CD8-positive, alpha-beta memory T cell (primary cell): ENCODE data around the gene CLPSL2. TPM values are rescaled to one million over a fixed set of nuclear protein-coding genes. Genes with fewer than 3 reads are reported as not detected.
A peak's percentile ranks its signal among the peaks of the same experiment; 100 is the strongest.

ENCODE experiments used
- CTCF ChIA-PET: fragments of 350-600 bp; sonication (Branson Sonifier 250); formaldehyde crosslinking; loops from one replicate; lab custom pipeline; 2021; ENCODE audit warnings: antibody characterized with exemption; lab: Charles Lee
- POLR2A ChIA-PET: fragments of 350-600 bp; sonication (Branson Sonifier 250); formaldehyde crosslinking; loops from one replicate; lab custom pipeline; 2021; ENCODE audit warnings: antibody characterized with exemption; lab: Charles Lee
- DNase-seq, 5 donors: peaks; one replicate each; pipeline versions ENCODE4 v3.0.0 to v3.0.0-alpha.2; 2020 to 2022; ENCODE audit warnings: mixed read lengths in 1 of 5
- H3K27ac ChIP-seq: one replicate; pipeline ENCODE4 v1.7.0; 2013; ENCODE audit warnings: low read depth, mild to moderate bottlenecking, low read length, moderate library complexity
- H3K27me3 ChIP-seq: 2 replicates; pipeline ENCODE4 v1.7.0; 2013; ENCODE audit warnings: low read length, mild to moderate bottlenecking; ENCODE audit not compliant: insufficient read depth, poor library complexity, severe bottlenecking
- H3K36me3 ChIP-seq: 2 replicates; pipeline ENCODE4 v1.7.0; 2013; ENCODE audit warnings: mild to moderate bottlenecking, low read length, moderate library complexity; ENCODE audit not compliant: insufficient read depth
- H3K4me1 ChIP-seq: 2 replicates; pipeline ENCODE4 v1.7.0; 2013; ENCODE audit warnings: mild to moderate bottlenecking, low read length, moderate library complexity; ENCODE audit not compliant: insufficient read depth
- H3K4me3 ChIP-seq: 2 replicates; pipeline ENCODE4 v1.7.0; 2013; ENCODE audit warnings: mild to moderate bottlenecking, low read length
- H3K9me3 ChIP-seq: 2 replicates; pipeline ENCODE4 v1.7.0; 2013; ENCODE audit warnings: mild to moderate bottlenecking, low read length
- H3K27ac Mint-ChIP-seq, 8 donors: one replicate each; pipeline ENCODE4 v1.8.0; 2020 to 2021; ENCODE audit warnings: mixed read lengths in 8 of 8, mild to moderate bottlenecking in 6 of 8, inconsistent platforms in 3 of 8, moderate library complexity in 3 of 8
- H3K27me3 Mint-ChIP-seq, 2 donors: one replicate each; pipeline ENCODE4 v1.8.0; 2020 to 2021; ENCODE audit warnings: mixed read lengths in 2 of 2, mild to moderate bottlenecking in 1 of 2, moderate library complexity in 1 of 2
- H3K36me3 Mint-ChIP-seq, 3 donors: one replicate each; pipeline ENCODE4 v1.8.0; 2020 to 2021; ENCODE audit warnings: mixed read lengths in 3 of 3, inconsistent platforms in 1 of 3, mild to moderate bottlenecking in 1 of 3
- H3K4me1 Mint-ChIP-seq, 3 donors: one replicate each; pipeline ENCODE4 v1.8.0; 2020 to 2021; ENCODE audit warnings: mixed read lengths in 3 of 3, inconsistent platforms in 1 of 3, mild to moderate bottlenecking in 1 of 3
- H3K4me3 Mint-ChIP-seq, 7 donors: one replicate each; pipeline ENCODE4 v1.8.0; 2020 to 2021; ENCODE audit warnings: mixed read lengths in 7 of 7, mild to moderate bottlenecking in 6 of 7, moderate library complexity in 4 of 7, inconsistent platforms in 2 of 7
- H3K9me3 Mint-ChIP-seq, 5 donors: one replicate each; pipeline ENCODE4 v1.8.0; 2020 to 2022; ENCODE audit warnings: mixed read lengths in 5 of 5, mild to moderate bottlenecking in 3 of 5, moderate library complexity in 2 of 5, inconsistent platforms in 1 of 5
- polyA plus RNA-seq: library from polyadenylated mRNA; unstranded; fragments of 300-500 nt; fragmentation: Illumina TruSeq; gene quantifications from one replicate; pipeline ENCODE4 v1.2.3, GENCODE V29; 2021
- total RNA-seq, 2 experiments: library from RNA; stranded (reverse); gene quantifications; one replicate each; pipeline ENCODE4 v1.2.3, GENCODE V29; 2021

Gene CLPSL2
- total and polyA plus RNA-seq, 3 experiments from 2014 or later: not detected

- no peaks in the 10 kb centered on the region for H3K36me3 ChIP-seq
- peaks cover 11% of the 10 kb centered on the region for H3K27me3 ChIP-seq
- no peak for DNase-seq
- H3K27ac ChIP-seq: no peak overlapping the region
- CTCF ChIA-PET: interaction anchor here (1.7 kb wide), 1 partner anchor 546 kb away, joined by 3 read pairs; no protein-coding TSS in a partner anchor
- Mint-ChIP-seq H3K27me3 (peaks cover 13 to 25% of the 10 kb centered on the region in 2 donors), H3K9me3 (no peaks in the 10 kb centered on the region), H3K4me3 (no peak overlapping the region), H3K36me3 (peaks cover 0 to 2% (median 0%) of the 10 kb centered on the region in 3 donors), H3K27ac (no peak overlapping the region), H3K4me1 (no peaks in the 10 kb centered on the region)
- no peak overlapping the region for H3K4me3 ChIP-seq
- H3K4me1 ChIP-seq: no peaks in the 10 kb centered on the region
- no peaks in the 10 kb centered on the region for H3K9me3 ChIP-seq
- POLR2A ChIA-PET: no interaction called here
Measured at GRCh38 chr6:35794536-35795452, 18.4 kb downstream of the CLPSL2 start.

GRCh38 chr6:35795453-35796071 lies 19.2 kb downstream of the CLPSL2 start:
- no peak overlapping the region for H3K4me3 ChIP-seq
- ChIA-PET CTCF (no interaction called here), POLR2A (interaction anchor here (0.6 kb wide), 1 partner anchor 92 kb away, joined by 4 read pairs; no protein-coding TSS in a partner anchor)
- H3K27me3 Mint-ChIP-seq: peaks cover 13 to 21% of the 10 kb centered on the region in 2 donors
- H3K27ac Mint-ChIP-seq: no peak overlapping the region
- H3K9me3 Mint-ChIP-seq: no peaks in the 10 kb centered on the region
- H3K9me3 ChIP-seq: no peaks in the 10 kb centered on the region
- H3K4me1 ChIP-seq: no peaks in the 10 kb centered on the region
- no peaks in the 10 kb centered on the region for H3K36me3 Mint-ChIP-seq
- H3K27me3 ChIP-seq: peaks cover 11% of the 10 kb centered on the region
- DNase-seq: no peak
- H3K36me3 ChIP-seq: no peaks in the 10 kb centered on the region
- H3K27ac ChIP-seq: no peak overlapping the region
- H3K4me1 Mint-ChIP-seq: no peaks in the 10 kb centered on the region
- H3K4me3 Mint-ChIP-seq: no peak overlapping the region

GRCh38 chr6:35796236-35796635 lies 19.8 kb downstream of the CLPSL2 start:
- ChIA-PET POLR2A (interaction anchor here (0.6 kb wide), 1 partner anchor 93 kb away, joined by 4 read pairs; no protein-coding TSS in a partner anchor), CTCF (no interaction called here)
- peaks cover 11% of the 10 kb centered on the region for H3K27me3 ChIP-seq

GRCh38 chr6:35797837-35798526 lies 21.6 kb downstream of the CLPSL2 start:
- DNase-seq: no peak
- Mint-ChIP-seq H3K36me3 (no peaks in the 10 kb centered on the region), H3K27me3 (peaks cover 9 to 12% of the 10 kb centered on the region in 2 donors), H3K4me3 (no peak overlapping the region), H3K4me1 (no peaks in the 10 kb centered on the region), H3K9me3 (no peaks in the 10 kb centered on the region), H3K27ac (no peak overlapping the region)
- Histone ChIP-seq H3K4me1 (no peaks in the 10 kb centered on the region), H3K27ac (no peak overlapping the region), H3K9me3 (no peaks in the 10 kb centered on the region), H3K36me3 (no peaks in the 10 kb centered on the region), H3K27me3 (peaks cover 11% of the 10 kb centered on the region), H3K4me3 (no peak overlapping the region)
- ChIA-PET POLR2A (no interaction called here), CTCF (no interaction called here)

More at GRCh38 chr6:35796236-35796635, 19.8 kb downstream of the CLPSL2 start:
- Mint-ChIP-seq H3K27me3 (peaks cover 10 to 18% of the 10 kb centered on the region in 2 donors), H3K36me3 (no peaks in the 10 kb centered on the region), H3K27ac (no peak overlapping the region), H3K4me1 (no peaks in the 10 kb centered on the region), H3K4me3 (no peak overlapping the region), H3K9me3 (no peaks in the 10 kb centered on the region)
- no peak overlapping the region for H3K27ac ChIP-seq
- no peaks in the 10 kb centered on the region for H3K36me3 ChIP-seq
- H3K4me1 ChIP-seq: no peaks in the 10 kb centered on the region
- DNase-seq: no peak
- no peak overlapping the region for H3K4me3 ChIP-seq
- no peaks in the 10 kb centered on the region for H3K9me3 ChIP-seq

DNA sequence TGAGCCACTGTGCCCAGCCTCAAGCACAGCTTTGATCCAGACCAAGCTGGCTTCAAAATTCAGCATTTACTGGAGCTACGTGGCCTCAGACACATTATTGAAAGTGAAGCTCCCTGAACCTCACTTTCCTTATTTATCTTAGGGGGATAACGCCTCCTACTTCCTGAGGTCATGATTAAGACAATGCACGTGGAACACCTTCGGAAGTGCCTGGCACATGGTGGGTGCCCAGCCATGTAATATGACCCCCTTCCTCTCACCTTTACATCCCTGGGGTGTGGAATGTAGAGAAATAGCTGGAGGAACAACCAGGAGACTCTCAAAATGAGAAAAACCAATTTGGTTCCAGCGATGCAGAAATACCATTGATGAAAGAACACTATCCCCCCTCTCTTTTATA lies 22.3 kb downstream of the CLPSL2 start:
- CTCF ChIA-PET: no interaction called here
- Mint-ChIP-seq H3K27ac (no peak overlapping the region), H3K9me3 (no peaks in the 10 kb centered on the region), H3K36me3 (no peaks in the 10 kb centered on the region), H3K27me3 (peaks cover 8 to 11% of the 10 kb centered on the region in 2 donors), H3K4me3 (no peak overlapping the region), H3K4me1 (no peaks in the 10 kb centered on the region)
- no peak overlapping the region for H3K4me3 ChIP-seq
- DNase-seq: no peak
- no peaks in the 10 kb centered on the region for H3K36me3 ChIP-seq
- no peaks in the 10 kb centered on the region for H3K9me3 ChIP-seq
- no peak overlapping the region for H3K27ac ChIP-seq
- peaks cover 11% of the 10 kb centered on the region for H3K27me3 ChIP-seq
- H3K4me1 ChIP-seq: no peaks in the 10 kb centered on the region
- POLR2A ChIA-PET: no interaction called here

DNA sequence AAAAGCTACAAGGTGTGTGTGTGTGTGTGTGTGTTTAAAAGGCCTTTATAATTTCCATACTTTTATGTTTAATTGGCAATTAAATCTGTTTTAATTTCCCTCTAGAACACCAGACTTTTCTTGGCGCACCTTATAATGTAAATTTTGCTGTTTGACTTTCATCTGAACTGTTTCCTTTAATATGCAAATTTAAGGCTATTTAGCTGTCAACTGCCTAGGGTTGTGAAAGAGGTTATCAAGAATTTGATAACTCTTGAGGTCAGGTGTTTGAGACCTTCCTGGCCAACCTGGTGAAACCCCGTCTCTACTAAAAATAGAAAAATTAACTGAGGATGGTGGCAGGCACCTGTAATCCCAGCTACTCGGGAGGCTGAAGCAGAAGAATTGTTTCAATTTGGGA lies 24.8 kb downstream of the CLPSL2 start:
- H3K27me3 Mint-ChIP-seq: peaks cover 5 to 16% of the 10 kb centered on the region in 2 donors
- no peak overlapping the region for H3K27ac ChIP-seq
- H3K4me3 Mint-ChIP-seq: no peak overlapping the region
- no peaks in the 10 kb centered on the region for H3K9me3 ChIP-seq
- peaks cover 4 to 10% (median 5%) of the 10 kb centered on the region in 3 donors for H3K4me1 Mint-ChIP-seq
- no peaks in the 10 kb centered on the region for H3K36me3 ChIP-seq
- no peaks in the 10 kb centered on the region for H3K4me1 ChIP-seq
- ChIA-PET POLR2A (no interaction called here), CTCF (no interaction called here)
- H3K4me3 ChIP-seq: no peak overlapping the region
- H3K9me3 Mint-ChIP-seq: peaks cover 0 to under 1% (median 0%) of the 10 kb centered on the region in 5 donors
- no peak overlapping the region for H3K27ac Mint-ChIP-seq
- H3K27me3 ChIP-seq: peaks cover 7% of the 10 kb centered on the region
- DNase-seq: no peak
- H3K36me3 Mint-ChIP-seq: no peaks in the 10 kb centered on the region

GRCh38 chr6:35804996-35805736 lies 28.8 kb downstream of the CLPSL2 start, which contains the start of gene LHFPL5:
Gene LHFPL5, plus strand, starts transcription at chr6:35805352. Its CDS starts 319 bp downstream, at chr6:35805671.
- Histone ChIP-seq H3K9me3 (no peaks in the 10 kb centered on the region), H3K27me3 (peaks cover 9% of the 10 kb centered on the region), H3K4me1 (no peaks in the 10 kb centered on the region), H3K4me3 (no peak within 1 kb of the TSS), H3K27ac (no peak within 1 kb of the TSS), H3K36me3 (no peaks in the 10 kb centered on the region)
- Mint-ChIP-seq H3K4me1 (peaks cover 4 to 10% (median 5%) of the 10 kb centered on the region in 3 donors), H3K36me3 (no peaks in the 10 kb centered on the region), H3K27ac (no peak within 1 kb of the TSS), H3K27me3 (peaks cover 15 to 33% of the 10 kb centered on the region in 2 donors), H3K9me3 (peaks cover 0 to 2% (median 0%) of the 10 kb centered on the region in 5 donors), H3K4me3 (peak within 1 kb of the TSS in 3 of 7 donors; percentile 21 to 32 (median 32))
- DNase-seq: peak; percentile 12 to 53 (median 34)
- POLR2A ChIA-PET: no interaction called here
- CTCF ChIA-PET: no interaction called here
